Subcutaneous abdominal adipose tissue (tissue), 5 donors: ENCODE data around the gene RBM33.

ENCODE experiments used
- H3K27ac ChIP-seq: one replicate; pipeline ENCODE4 v1.7.0; 2013; ENCODE audit warnings: low read depth, mild to moderate bottlenecking, inconsistent platforms, low read length, moderate library complexity
- H3K27me3 ChIP-seq, 5 donors: one replicate each; pipeline ENCODE4 v1.7.0; 2013; ENCODE audit warnings: low read length in 5 of 5, inconsistent platforms in 1 of 5; ENCODE audit not compliant: control insufficient read depth in 5 of 5, insufficient read depth in 4 of 5
- H3K36me3 ChIP-seq, 5 donors: one replicate each; pipeline ENCODE4 v1.7.0; 2013; ENCODE audit warnings: low read length in 5 of 5; ENCODE audit not compliant: control insufficient read depth in 5 of 5, insufficient read depth in 5 of 5
- H3K4me1 ChIP-seq, 5 donors: one replicate each; pipeline ENCODE4 v1.7.0; 2013; ENCODE audit warnings: low read length in 5 of 5, mild to moderate bottlenecking in 3 of 5, moderate library complexity in 1 of 5; ENCODE audit not compliant: control insufficient read depth in 5 of 5, insufficient read depth in 5 of 5
- H3K4me3 ChIP-seq, 5 donors: one replicate each; pipeline ENCODE4 v1.7.0; 2013; ENCODE audit warnings: low read length in 5 of 5, low read depth in 1 of 5
- H3K9ac ChIP-seq, 5 donors: one replicate each; pipeline ENCODE4 v1.7.0; 2013; ENCODE audit warnings: low read length in 5 of 5, mild to moderate bottlenecking in 4 of 5, moderate library complexity in 3 of 5
- H3K9me3 ChIP-seq, 5 donors: one replicate each; pipeline ENCODE4 v1.7.0; 2013; ENCODE audit warnings: low read length in 5 of 5; ENCODE audit not compliant: control insufficient read depth in 5 of 5
- donor health status: healthy.
- donor health status: healthy.
- donor health status: healthy.
- donor health status: healthy.
- donor health status: healthy.

Gene RBM33

DNA sequence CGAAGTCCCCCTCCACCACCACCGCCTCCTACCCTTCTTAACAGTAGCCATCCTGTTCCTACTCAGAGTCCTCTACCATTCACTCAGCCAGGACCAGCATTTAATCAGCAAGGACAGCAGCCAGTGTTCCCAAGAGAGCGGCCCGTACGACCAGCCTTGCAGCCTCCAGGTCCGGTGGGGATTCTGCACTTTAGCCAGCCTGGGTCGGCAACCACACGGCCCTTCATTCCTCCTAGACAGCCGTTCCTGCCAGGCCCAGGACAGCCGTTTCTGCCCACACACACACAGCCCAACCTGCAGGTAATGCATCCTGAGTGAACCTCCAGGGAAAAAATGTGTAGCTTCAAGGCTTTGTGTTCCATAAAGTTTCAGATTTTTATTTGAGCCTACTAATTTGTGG is 93.6 kb downstream of the RBM33 start:
- Histone ChIP-seq H3K9ac (no peak overlapping the region), H3K27me3 (no peaks in the 10 kb centered on the region), H3K4me3 (no peak overlapping the region), H3K9me3 (no peaks in the 10 kb centered on the region), H3K27ac (no peak overlapping the region), H3K4me1 (no peaks in the 10 kb centered on the region), H3K36me3 (peaks cover 32 to 70% (median 60%) of the 10 kb centered on the region in 5 donors)

- no peaks in the 10 kb centered on the region for H3K4me1 ChIP-seq
- no peaks in the 10 kb centered on the region for H3K9me3 ChIP-seq
- no peak overlapping the region for H3K4me3 ChIP-seq
- peaks cover 34 to 75% (median 66%) of the 10 kb centered on the region in 5 donors for H3K36me3 ChIP-seq
- H3K9ac ChIP-seq, result peak overlapping the region in 1 of 5 donors; percentile 2
- H3K27ac ChIP-seq, result no peak overlapping the region
- H3K27me3 ChIP-seq, result no peaks in the 10 kb centered on the region
Measured at GRCh38 chr7:155738652-155739537, 94.4 kb downstream of the RBM33 start.

DNA sequence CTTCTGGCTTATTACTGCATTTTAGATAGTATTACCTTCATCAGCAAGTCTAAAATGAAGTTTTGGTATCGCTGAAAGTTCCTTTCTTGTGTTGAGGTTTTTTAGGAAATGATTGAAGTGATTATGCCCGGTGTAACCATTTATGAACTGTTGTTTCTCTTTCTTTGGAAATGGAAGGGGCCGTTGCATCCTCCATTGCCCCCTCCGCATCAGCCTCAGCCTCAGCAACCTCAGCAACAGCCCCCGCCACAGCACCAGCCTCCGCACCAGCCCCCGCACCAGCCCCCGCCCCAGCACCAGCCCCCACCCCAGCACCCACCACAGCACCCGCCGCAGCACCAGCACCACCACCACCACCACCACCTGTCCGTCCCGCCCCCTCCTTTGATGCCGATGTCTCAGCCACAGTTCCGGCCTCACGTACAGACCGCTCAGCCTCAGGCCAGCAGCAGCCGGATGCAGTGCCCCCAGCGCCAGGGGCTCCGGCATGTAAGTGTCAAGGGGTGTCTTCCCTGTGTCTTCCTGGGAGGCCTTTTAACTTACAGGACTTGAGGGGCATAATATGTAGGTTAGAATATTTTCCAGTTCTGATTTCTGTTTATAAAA is 95.2 kb downstream of the RBM33 start:
- no peak overlapping the region for H3K4me3 ChIP-seq
- H3K27ac ChIP-seq, result no peak overlapping the region
- H3K27me3 ChIP-seq, result no peaks in the 10 kb centered on the region
- no peaks in the 10 kb centered on the region for H3K4me1 ChIP-seq
- no peaks in the 10 kb centered on the region for H3K9me3 ChIP-seq
- peaks cover 34 to 73% (median 66%) of the 10 kb centered on the region in 5 donors for H3K36me3 ChIP-seq
- no peak overlapping the region for H3K9ac ChIP-seq

DNA sequence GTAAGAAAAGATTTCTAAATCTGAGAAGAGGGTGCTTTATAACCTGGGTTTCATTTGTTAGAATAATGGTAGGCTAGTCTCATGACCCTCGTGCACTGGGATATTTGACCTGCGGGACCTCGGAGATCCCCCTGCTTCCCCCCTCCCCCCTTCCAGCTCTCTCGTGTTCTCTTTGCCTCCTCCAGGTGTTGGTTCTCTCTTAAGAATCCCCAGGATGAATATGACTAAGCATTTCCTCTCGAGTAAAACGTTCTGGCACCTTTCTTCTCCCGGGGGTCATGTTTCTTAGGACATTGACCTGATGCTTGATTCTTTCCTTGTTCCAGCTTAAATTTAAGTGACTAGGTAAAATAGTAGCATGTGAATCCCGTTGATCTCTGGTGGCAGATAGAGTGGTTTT is 96.6 kb downstream of the RBM33 start:
- Histone ChIP-seq H3K4me3 (no peak overlapping the region), H3K9me3 (no peaks in the 10 kb centered on the region), H3K9ac (no peak overlapping the region), H3K27ac (no peak overlapping the region), H3K36me3 (peaks cover 34 to 79% (median 74%) of the 10 kb centered on the region in 5 donors), H3K4me1 (no peaks in the 10 kb centered on the region), H3K27me3 (no peaks in the 10 kb centered on the region)

- Histone ChIP-seq H3K27ac (no peak overlapping the region), H3K36me3 (peaks cover 38 to 84% (median 75%) of the 10 kb centered on the region in 5 donors), H3K4me3 (no peak overlapping the region), H3K9me3 (no peaks in the 10 kb centered on the region), H3K27me3 (no peaks in the 10 kb centered on the region), H3K9ac (no peak overlapping the region), H3K4me1 (no peaks in the 10 kb centered on the region)
Measured at GRCh38 chr7:155741805-155742204, 97.3 kb downstream of the RBM33 start.

GRCh38 chr7:155743177-155743576 is 98.7 kb downstream of the RBM33 start:
- Histone ChIP-seq H3K4me3 (no peak overlapping the region), H3K4me1 (peaks cover 0 to 3% (median 0%) of the 10 kb centered on the region in 5 donors), H3K27ac (no peak overlapping the region), H3K36me3 (peaks cover 36 to 73% (median 63%) of the 10 kb centered on the region in 5 donors), H3K27me3 (no peaks in the 10 kb centered on the region), H3K9me3 (no peaks in the 10 kb centered on the region), H3K9ac (no peak overlapping the region)

DNA sequence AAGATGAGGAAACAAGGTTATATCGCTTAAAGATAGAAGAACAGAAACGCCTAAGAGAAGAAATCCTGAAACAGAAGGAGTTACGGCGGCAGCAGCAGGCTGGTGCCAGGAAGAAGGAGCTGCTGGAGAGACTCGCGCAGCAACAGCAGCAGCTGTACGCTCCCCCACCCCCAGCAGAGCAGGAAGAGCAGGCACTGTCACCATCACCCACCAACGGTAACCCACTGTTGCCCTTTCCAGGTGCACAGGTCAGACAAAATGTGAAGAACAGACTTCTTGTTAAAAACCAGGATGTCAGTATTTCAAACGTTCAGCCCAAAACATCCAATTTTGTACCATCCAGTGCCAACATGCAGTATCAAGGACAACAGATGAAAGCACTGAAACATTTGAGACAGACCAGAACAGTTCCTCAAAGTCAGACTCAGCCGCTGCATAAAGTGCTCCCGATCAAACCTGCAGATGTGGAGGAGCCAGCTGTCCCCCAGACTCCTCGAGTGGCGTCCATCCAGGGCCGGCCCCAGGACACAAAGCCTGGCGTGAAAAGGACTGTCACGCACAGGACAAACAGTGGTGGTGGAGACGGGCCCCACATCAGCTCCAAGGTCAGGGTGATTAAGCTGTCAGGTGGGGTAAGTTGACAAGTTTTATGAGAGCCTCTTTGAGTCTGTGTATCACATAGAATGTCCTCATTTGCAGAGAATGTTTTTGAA is 100.7 kb downstream of the RBM33 start:
- H3K36me3 ChIP-seq, result peaks cover 31 to 65% (median 52%) of the 10 kb centered on the region in 5 donors
- H3K9ac ChIP-seq, result no peak overlapping the region
- H3K9me3 ChIP-seq, result no peaks in the 10 kb centered on the region
- no peaks in the 10 kb centered on the region for H3K27me3 ChIP-seq
- H3K4me3 ChIP-seq, result no peak overlapping the region
- H3K27ac ChIP-seq, result no peak overlapping the region
- H3K4me1 ChIP-seq, result peaks cover 0 to 3% (median 0%) of the 10 kb centered on the region in 5 donors

GRCh38 chr7:155745737-155746136 is 101.3 kb downstream of the RBM33 start:
- no peak overlapping the region for H3K4me3 ChIP-seq
- no peaks in the 10 kb centered on the region for H3K9me3 ChIP-seq
- H3K9ac ChIP-seq, result no peak overlapping the region
- H3K36me3 ChIP-seq, result peaks cover 25 to 61% (median 46%) of the 10 kb centered on the region in 5 donors
- H3K27me3 ChIP-seq, result no peaks in the 10 kb centered on the region
- H3K4me1 ChIP-seq, result peaks cover 0 to 3% (median 0%) of the 10 kb centered on the region in 5 donors
- H3K27ac ChIP-seq, result no peak overlapping the region

GRCh38 chr7:155746188-155746587 is 101.7 kb downstream of the RBM33 start:
- Histone ChIP-seq H3K9ac (no peak overlapping the region), H3K27ac (no peak overlapping the region), H3K4me1 (peaks cover 0 to 3% (median 0%) of the 10 kb centered on the region in 5 donors), H3K9me3 (no peaks in the 10 kb centered on the region), H3K4me3 (no peak overlapping the region), H3K36me3 (peaks cover 21 to 56% (median 43%) of the 10 kb centered on the region in 5 donors), H3K27me3 (no peaks in the 10 kb centered on the region)

DNA sequence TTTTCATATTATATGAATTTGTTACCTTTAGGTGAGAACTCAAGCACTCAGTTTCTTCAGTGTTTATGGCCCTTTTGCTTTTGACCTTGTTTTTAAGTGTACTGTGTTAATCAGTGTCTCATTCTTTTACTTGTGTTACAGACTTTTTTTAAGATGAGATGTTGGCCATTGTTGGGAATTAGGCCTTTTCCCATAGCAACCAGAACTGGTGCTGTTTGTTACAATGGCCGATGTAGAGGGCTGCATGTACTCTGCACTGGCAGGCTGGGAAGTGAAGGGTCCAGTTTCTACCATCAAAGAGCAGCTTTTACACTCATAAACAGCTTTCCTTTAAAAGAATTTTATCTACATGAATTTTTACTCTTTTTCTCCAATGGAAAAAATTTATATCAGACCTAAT is 102.7 kb downstream of the RBM33 start:
- Histone ChIP-seq H3K27ac (no peak overlapping the region), H3K9me3 (no peaks in the 10 kb centered on the region), H3K4me3 (no peak overlapping the region), H3K36me3 (peaks cover 13 to 46% (median 34%) of the 10 kb centered on the region in 5 donors), H3K27me3 (no peaks in the 10 kb centered on the region), H3K9ac (no peak overlapping the region), H3K4me1 (peaks cover 0 to 3% (median 0%) of the 10 kb centered on the region in 5 donors)
